VCaP (cell line): ENCODE measurements around the gene DACH1.

Experiments used
- H3K27ac ChIP-seq: fragments of 450-650 bp; 2 replicates; pipeline ENCODE4 v1.5.1; 2017
- CTCF ChIP-seq: fragments of 450-650 bp; conservative IDR thresholded peaks from 2 replicates; pipeline ENCODE4 v1.5.1; 2017; ENCODE audit warnings: mild to moderate bottlenecking, moderate library complexity

Gene DACH1

GRCh38 chr13:71590654-71591148, 276.3 kb downstream of the DACH1 start:
- no peak for TF ChIP-seq CTCF

GRCh38 chr13:71589032-71589431, 278.0 kb downstream of the DACH1 start:
- H3K27ac ChIP-seq: no peak overlapping the region
- no peak for TF ChIP-seq CTCF

More at GRCh38 chr13:71590654-71591148, 276.3 kb downstream of the DACH1 start:
- no peak overlapping the region for H3K27ac ChIP-seq

DNA sequence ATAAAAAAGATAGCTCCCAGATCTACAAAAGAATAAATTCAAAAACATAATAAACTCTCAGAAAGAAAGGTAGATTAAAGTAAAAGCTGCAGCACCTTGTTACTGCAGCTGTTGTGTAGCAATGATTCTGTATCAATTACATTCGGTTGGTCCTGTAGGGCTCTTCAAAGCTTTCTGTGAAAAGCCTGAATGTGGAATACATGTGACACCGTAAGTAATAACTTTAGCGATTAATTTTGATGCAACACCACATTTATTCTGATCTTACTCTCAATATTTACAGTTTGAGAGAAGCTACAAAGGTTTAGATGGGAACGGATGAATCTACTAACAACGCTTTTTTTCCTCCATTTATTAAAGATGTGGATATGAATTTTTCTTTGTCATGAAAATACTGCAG, 279.2 kb downstream of the DACH1 start:
- TF ChIP-seq CTCF: no peak
- H3K27ac ChIP-seq: no peak overlapping the region

DNA sequence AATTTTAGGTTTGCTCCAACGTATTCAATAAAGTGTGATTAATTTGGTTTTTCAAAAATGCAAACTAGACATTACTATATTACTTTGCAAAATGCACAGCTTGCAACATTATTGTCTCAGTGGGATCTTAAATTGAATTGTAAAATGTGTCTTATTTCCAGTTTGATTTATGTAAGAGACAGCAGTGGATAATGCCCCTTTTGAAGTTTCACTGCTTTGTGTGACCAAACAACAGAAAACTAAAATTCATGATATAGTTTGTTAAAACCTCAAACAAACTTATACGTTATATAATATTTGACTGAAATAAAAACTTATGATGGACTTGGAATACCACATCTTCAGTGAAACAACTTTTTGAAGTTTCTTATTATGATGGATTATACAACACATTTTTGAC, 279.8 kb downstream of the DACH1 start:
- H3K27ac ChIP-seq: no peak overlapping the region
- no peak for TF ChIP-seq CTCF

GRCh38 chr13:71583581-71583980, 283.4 kb downstream of the DACH1 start:
- no peak for TF ChIP-seq CTCF

GRCh38 chr13:71580614-71581013, 286.4 kb downstream of the DACH1 start:
- no peak for TF ChIP-seq CTCF
- no peak overlapping the region for H3K27ac ChIP-seq

More at GRCh38 chr13:71583581-71583980, 283.4 kb downstream of the DACH1 start:
- H3K27ac ChIP-seq: no peak overlapping the region

DNA sequence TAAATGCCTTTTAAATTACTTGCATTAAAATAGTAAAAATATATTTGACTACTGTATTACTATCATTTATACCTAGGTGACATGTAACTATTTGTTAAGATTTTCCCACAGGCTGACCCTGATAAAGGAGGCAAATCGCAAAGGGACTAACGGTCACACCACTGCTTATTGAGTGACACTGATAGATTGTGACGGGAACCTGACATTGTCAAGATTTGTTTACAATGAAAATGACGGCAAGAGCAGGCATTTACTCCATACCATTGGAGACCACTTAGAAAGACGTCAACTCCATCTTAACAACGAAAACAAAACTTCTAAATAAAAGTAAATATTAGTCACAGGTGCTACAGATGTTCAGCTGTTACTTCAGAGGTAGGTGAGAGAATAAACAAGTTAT, 289.0 kb downstream of the DACH1 start:
- TF ChIP-seq CTCF: no peak
- H3K27ac ChIP-seq: no peak overlapping the region

- no peak for TF ChIP-seq CTCF
- H3K27ac ChIP-seq: no peak overlapping the region
Measured at GRCh38 chr13:71577127-71577526, 289.9 kb downstream of the DACH1 start.
